Cardiac muscle cell (in vitro differentiated cells and primary cell): ENCODE data around the gene TMEM203. TPM values are rescaled to one million over a fixed set of nuclear protein-coding genes. Genes with fewer than 3 reads are reported as not detected.

ENCODE experiments used
- DNase-seq, 2 donors: peaks; one replicate each; pipeline versions ENCODE4 v3.0.0 to v3.0.0-alpha.2; 2010 to 2017; ENCODE audit warnings: low read depth in 1 of 2, low spot score in 1 of 2
- H3K27ac ChIP-seq: fragments of 200-600 bp; sonication (generic); 2 replicates; pipeline ENCODE4 v1.5.1; 2016
- H3K27me3 ChIP-seq: fragments of 200-600 bp; sonication (generic); 2 replicates; pipeline ENCODE4 v1.6.0; 2016; ENCODE audit warnings: control low read depth
- H3K36me3 ChIP-seq: fragments of 200-600 bp; sonication (generic); 2 replicates; pipeline ENCODE4 v1.5.1; 2016; ENCODE audit warnings: control low read depth
- H3K4me1 ChIP-seq: fragments of 200-600 bp; sonication (generic); 2 replicates; pipeline ENCODE4 v1.8.1; 2017; ENCODE audit warnings: low read depth, mild to moderate bottlenecking, mixed run types
- H3K4me3 ChIP-seq: fragments of 200-600 bp; sonication (generic); 2 replicates; pipeline ENCODE4 v1.5.1; 2016; ENCODE audit warnings: mild to moderate bottlenecking
- H3K9me3 ChIP-seq: fragments of 200-600 bp; sonication (generic); 2 replicates; pipeline ENCODE4 v1.5.1; 2017; ENCODE audit warnings: low read depth, mild to moderate bottlenecking, control low read depth
- polyA plus RNA-seq: library from polyadenylated mRNA; unstranded; fragments of >200 nt; fragmentation: Nextera tagmentation; extraction: Ambion mirVana; gene quantifications from 2 replicates; pipeline ENCODE4 v1.2.1, GENCODE V29; 2016
- total RNA-seq: library from RNA; depleted of rRNA; stranded (reverse); fragments of >200 nt; gene quantifications from 2 replicates; pipeline ENCODE4 v1.2.3, GENCODE V29; 2016
- TF ChIP-seq, protein P1 (sequence below): IDR thresholded peaks from 2 replicates; pipeline ENCODE4 v1.5.1; 2012; ENCODE audit warnings: low read depth, mild to moderate bottlenecking, low read length

The TMEM203 gene
- total and polyA plus RNA-seq, 2 experiments from 2014 or later = 44.7 to 86.6 TPM

DNA sequence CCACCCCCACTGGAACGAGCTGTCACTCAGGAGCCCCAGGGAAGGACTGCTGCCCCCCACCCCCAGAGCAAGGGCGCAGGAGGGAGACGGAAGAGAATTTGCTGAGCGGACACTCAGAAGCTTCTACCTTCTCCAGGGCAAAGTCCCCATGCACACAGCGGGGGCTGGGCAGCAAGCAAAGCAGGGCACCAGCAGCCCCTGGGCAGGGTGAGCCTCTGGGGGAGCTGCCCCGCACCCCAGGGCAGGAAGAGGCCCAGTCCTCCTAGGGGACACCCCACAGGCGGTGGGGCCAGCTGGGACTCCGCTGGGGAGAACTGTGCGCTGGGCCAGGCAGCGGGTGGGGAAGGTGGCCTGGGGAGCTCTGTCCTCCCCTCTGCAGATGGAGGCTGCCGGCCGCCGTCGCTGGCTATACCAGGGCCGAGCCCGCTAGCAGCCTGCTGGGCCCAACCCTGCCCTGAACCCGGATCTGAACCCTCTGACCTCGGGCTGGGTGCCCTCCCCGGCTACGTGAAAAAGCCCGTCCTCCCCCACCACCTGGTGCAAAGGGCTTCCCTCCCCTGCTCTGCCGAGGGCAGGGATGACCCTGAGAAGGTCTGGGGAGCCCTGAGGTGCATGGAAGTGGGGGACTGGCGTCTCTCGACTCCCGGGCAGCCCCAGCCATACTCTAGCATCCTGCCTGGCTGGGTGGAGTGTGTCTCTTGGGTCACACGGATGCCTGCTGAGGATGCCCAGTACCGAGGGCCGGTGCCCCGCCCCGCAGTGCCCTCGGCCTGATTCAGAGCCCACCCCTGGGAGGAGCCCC, 24.7 kb upstream of the TMEM203 start:
- TF ChIP-seq, protein P1, sequence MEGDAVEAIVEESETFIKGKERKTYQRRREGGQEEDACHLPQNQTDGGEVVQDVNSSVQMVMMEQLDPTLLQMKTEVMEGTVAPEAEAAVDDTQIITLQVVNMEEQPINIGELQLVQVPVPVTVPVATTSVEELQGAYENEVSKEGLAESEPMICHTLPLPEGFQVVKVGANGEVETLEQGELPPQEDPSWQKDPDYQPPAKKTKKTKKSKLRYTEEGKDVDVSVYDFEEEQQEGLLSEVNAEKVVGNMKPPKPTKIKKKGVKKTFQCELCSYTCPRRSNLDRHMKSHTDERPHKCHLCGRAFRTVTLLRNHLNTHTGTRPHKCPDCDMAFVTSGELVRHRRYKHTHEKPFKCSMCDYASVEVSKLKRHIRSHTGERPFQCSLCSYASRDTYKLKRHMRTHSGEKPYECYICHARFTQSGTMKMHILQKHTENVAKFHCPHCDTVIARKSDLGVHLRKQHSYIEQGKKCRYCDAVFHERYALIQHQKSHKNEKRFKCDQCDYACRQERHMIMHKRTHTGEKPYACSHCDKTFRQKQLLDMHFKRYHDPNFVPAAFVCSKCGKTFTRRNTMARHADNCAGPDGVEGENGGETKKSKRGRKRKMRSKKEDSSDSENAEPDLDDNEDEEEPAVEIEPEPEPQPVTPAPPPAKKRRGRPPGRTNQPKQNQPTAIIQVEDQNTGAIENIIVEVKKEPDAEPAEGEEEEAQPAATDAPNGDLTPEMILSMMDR = no peak
- H3K4me3 ChIP-seq = no peak overlapping the region
- no peak overlapping the region for H3K27ac ChIP-seq
- peaks cover 3% of the 10 kb centered on the region for H3K4me1 ChIP-seq
- no peaks in the 10 kb centered on the region for H3K36me3 ChIP-seq
- DNase-seq = no peak
- no peaks in the 10 kb centered on the region for H3K27me3 ChIP-seq
- no peaks in the 10 kb centered on the region for H3K9me3 ChIP-seq

GRCh38 chr9:137228968-137229896, 23.8 kb upstream of the TMEM203 start:
- Histone ChIP-seq H3K9me3 (no peaks in the 10 kb centered on the region), H3K27me3 (no peaks in the 10 kb centered on the region), H3K36me3 (no peaks in the 10 kb centered on the region), H3K27ac (no peak overlapping the region), H3K4me1 (peaks cover 3% of the 10 kb centered on the region), H3K4me3 (no peak overlapping the region)
- DNase-seq = no peak
- TF ChIP-seq, protein P1 = no peak

- no peak for DNase-seq
- Histone ChIP-seq H3K27me3 (no peaks in the 10 kb centered on the region), H3K4me3 (no peak overlapping the region), H3K36me3 (no peaks in the 10 kb centered on the region), H3K27ac (no peak overlapping the region), H3K4me1 (peaks cover 3% of the 10 kb centered on the region), H3K9me3 (no peaks in the 10 kb centered on the region)
- TF ChIP-seq, protein P1 = no peak
Observed at GRCh38 chr9:137228506-137228967, 23.1 kb upstream of the TMEM203 start.

GRCh38 chr9:137227853-137228505, 22.5 kb upstream of the TMEM203 start:
- peaks cover 4% of the 10 kb centered on the region for H3K4me1 ChIP-seq
- TF ChIP-seq, protein P1 = no peak
- DNase-seq = no peak

DNA sequence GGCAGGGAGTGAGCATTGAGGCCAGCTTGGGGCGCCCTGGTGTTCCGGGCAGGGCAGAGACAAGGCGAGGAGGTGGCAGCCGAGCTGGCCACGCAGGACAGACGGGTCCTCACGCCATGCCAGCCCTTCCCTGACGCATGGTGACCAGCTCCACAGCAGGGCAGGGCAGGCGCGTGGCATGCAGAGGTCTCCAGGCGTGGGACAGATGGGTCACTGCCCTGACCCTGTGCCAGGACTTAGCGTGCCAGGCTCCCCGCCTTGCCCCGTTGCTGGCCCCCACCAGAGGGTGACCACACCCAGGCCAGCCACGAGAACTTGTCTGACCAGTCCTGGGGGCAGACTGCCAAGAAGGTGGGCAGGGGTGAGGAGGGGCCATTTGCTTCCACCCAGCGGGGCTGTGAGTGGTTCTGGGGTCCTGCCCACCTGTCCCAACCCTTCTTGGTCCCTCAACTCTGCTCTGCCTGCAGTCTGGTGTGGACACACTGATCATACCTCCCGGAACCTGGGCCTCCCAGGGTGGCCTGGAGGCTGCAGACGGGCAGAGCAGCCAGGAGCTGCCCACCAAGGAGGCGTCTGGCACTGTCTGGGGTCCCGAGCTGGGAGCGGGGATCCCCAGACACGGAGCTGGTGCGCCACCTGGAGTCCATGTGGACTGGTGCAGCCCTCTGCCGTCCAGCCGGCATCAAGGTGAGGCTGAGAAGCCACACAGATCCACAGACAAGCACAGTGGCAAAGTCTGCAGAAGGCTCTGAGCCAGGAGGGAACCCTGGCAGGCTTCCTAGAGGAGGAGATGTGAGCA, 21.8 kb upstream of the TMEM203 start, which contains the start of gene RNF224:
Gene RNF224 (plus strand): TSS at position 449 of the 799 bp plus-strand sequence. CDS start 834 bp downstream, outside the sequence.
- H3K27me3 ChIP-seq = no peaks in the 10 kb centered on the region
- DNase-seq = peak; percentile 82 to 88
- no peaks in the 10 kb centered on the region for H3K9me3 ChIP-seq
- no peaks in the 10 kb centered on the region for H3K36me3 ChIP-seq
- H3K4me1 ChIP-seq = peaks cover 8% of the 10 kb centered on the region
- H3K4me3 ChIP-seq = no peak within 1 kb of the TSS
- no peak within 1 kb of the TSS for H3K27ac ChIP-seq
- TF ChIP-seq, protein P1 = peak; percentile 82

More at GRCh38 chr9:137227853-137228505, 22.5 kb upstream of the TMEM203 start:
- H3K27ac ChIP-seq = no peak overlapping the region
- no peaks in the 10 kb centered on the region for H3K27me3 ChIP-seq
- H3K9me3 ChIP-seq = no peaks in the 10 kb centered on the region
- H3K4me3 ChIP-seq = no peak overlapping the region
- H3K36me3 ChIP-seq = no peaks in the 10 kb centered on the region
